Effector memory CD8-positive, alpha-beta T cell (primary cell): ENCODE data around the gene HECW1.

Experiments used
- ATAC-seq: fragments of 150-1000 bp; cut with Tn5 transposase; replicated peaks from 2 replicates; pipeline ENCODE4 v1.10.0; 2021; ENCODE audit warnings: mild to moderate bottlenecking, moderate library complexity
- DNase-seq, 3 experiments: peaks; one replicate each; pipeline ENCODE4 v3.0.0; 2021
- H3K27ac Mint-ChIP-seq, 2 donors: one replicate each; pipeline ENCODE4 v1.8.0; 2022; ENCODE audit warnings: mild to moderate bottlenecking in 2 of 2, mixed read lengths in 2 of 2, moderate library complexity in 2 of 2
- H3K27me3 Mint-ChIP-seq, 2 donors: one replicate each; pipeline ENCODE4 v1.8.0; 2022; ENCODE audit warnings: mixed read lengths in 2 of 2
- H3K36me3 Mint-ChIP-seq: one replicate; pipeline ENCODE4 v1.8.0; 2022; ENCODE audit warnings: mild to moderate bottlenecking, moderate library complexity, mixed read lengths; ENCODE audit not compliant: insufficient read depth
- H3K4me1 Mint-ChIP-seq, 2 donors: one replicate each; pipeline ENCODE4 v1.8.0; 2022; ENCODE audit warnings: low read depth in 2 of 2, mixed read lengths in 2 of 2
- H3K4me3 Mint-ChIP-seq, 2 donors: one replicate each; pipeline ENCODE4 v1.8.0; 2022; ENCODE audit warnings: mild to moderate bottlenecking in 2 of 2, mixed read lengths in 2 of 2, moderate library complexity in 2 of 2
- H3K9me3 Mint-ChIP-seq, 2 donors: one replicate each; pipeline ENCODE4 v1.8.0; 2022; ENCODE audit warnings: mixed read lengths in 2 of 2

The HECW1 gene

GRCh38 chr7:43141091-43141490 is 28.6 kb downstream of the HECW1 start:
- Mint-ChIP-seq H3K9me3 (no peaks in the 10 kb centered on the region), H3K4me3 (no peak overlapping the region), H3K36me3 (no peaks in the 10 kb centered on the region), H3K27me3 (peaks cover 48 to 69% of the 10 kb centered on the region in 2 donors), H3K4me1 (no peaks in the 10 kb centered on the region), H3K27ac (no peak overlapping the region)
- ATAC-seq (no peak), DNase-seq (no peak)

GRCh38 chr7:43142703-43143102 is 30.3 kb downstream of the HECW1 start:
- no peaks in the 10 kb centered on the region for H3K9me3 Mint-ChIP-seq
- H3K36me3 Mint-ChIP-seq = no peaks in the 10 kb centered on the region
- ATAC-seq (no peak), DNase-seq (no peak)
- no peaks in the 10 kb centered on the region for H3K4me1 Mint-ChIP-seq
- H3K4me3 Mint-ChIP-seq = no peak overlapping the region
- no peak overlapping the region for H3K27ac Mint-ChIP-seq
- peaks cover 49 to 73% of the 10 kb centered on the region in 2 donors for H3K27me3 Mint-ChIP-seq

GRCh38 chr7:43143918-43144589 is 31.6 kb downstream of the HECW1 start:
- no peak for ATAC-seq
- H3K27ac Mint-ChIP-seq = no peak overlapping the region

GRCh38 chr7:43148161-43148731 is 35.8 kb downstream of the HECW1 start:
- no peaks in the 10 kb centered on the region for H3K36me3 Mint-ChIP-seq
- ATAC-seq (no peak), DNase-seq (no peak)
- H3K9me3 Mint-ChIP-seq = no peaks in the 10 kb centered on the region
- no peak overlapping the region for H3K27ac Mint-ChIP-seq
- H3K4me3 Mint-ChIP-seq = no peak overlapping the region
- peaks cover 49 to 61% of the 10 kb centered on the region in 2 donors for H3K27me3 Mint-ChIP-seq
- H3K4me1 Mint-ChIP-seq = no peaks in the 10 kb centered on the region

More at GRCh38 chr7:43143918-43144589, 31.6 kb downstream of the HECW1 start:
- H3K9me3 Mint-ChIP-seq = no peaks in the 10 kb centered on the region
- no peaks in the 10 kb centered on the region for H3K4me1 Mint-ChIP-seq
- no peak overlapping the region for H3K4me3 Mint-ChIP-seq
- no peaks in the 10 kb centered on the region for H3K36me3 Mint-ChIP-seq
- no peak for DNase-seq
- H3K27me3 Mint-ChIP-seq = peaks cover 51 to 71% of the 10 kb centered on the region in 2 donors

GRCh38 chr7:43151076-43151475 is 38.6 kb downstream of the HECW1 start:
- H3K27ac Mint-ChIP-seq = no peak overlapping the region
- H3K4me1 Mint-ChIP-seq = no peaks in the 10 kb centered on the region
- DNase-seq = no peak
- no peaks in the 10 kb centered on the region for H3K9me3 Mint-ChIP-seq
- no peak overlapping the region for H3K4me3 Mint-ChIP-seq
- no peaks in the 10 kb centered on the region for H3K36me3 Mint-ChIP-seq
- H3K27me3 Mint-ChIP-seq = peaks cover 33 to 39% of the 10 kb centered on the region in 2 donors
- ATAC-seq = no peak

GRCh38 chr7:43152696-43153095 is 40.2 kb downstream of the HECW1 start:
- H3K4me3 Mint-ChIP-seq = no peak overlapping the region

GRCh38 chr7:43155636-43156035 is 43.2 kb downstream of the HECW1 start:
- no peak for DNase-seq
- H3K4me3 Mint-ChIP-seq = no peak overlapping the region
- no peak overlapping the region for H3K27ac Mint-ChIP-seq
- no peak for ATAC-seq
- H3K9me3 Mint-ChIP-seq = no peaks in the 10 kb centered on the region
- H3K36me3 Mint-ChIP-seq = no peaks in the 10 kb centered on the region
- no peaks in the 10 kb centered on the region for H3K4me1 Mint-ChIP-seq
- peaks cover 11 to 13% of the 10 kb centered on the region in 2 donors for H3K27me3 Mint-ChIP-seq

More at GRCh38 chr7:43152696-43153095, 40.2 kb downstream of the HECW1 start:
- ATAC-seq (no peak), DNase-seq (no peak)
- Mint-ChIP-seq H3K36me3 (no peaks in the 10 kb centered on the region), H3K9me3 (no peaks in the 10 kb centered on the region), H3K27ac (no peak overlapping the region), H3K4me1 (no peaks in the 10 kb centered on the region), H3K27me3 (peaks cover 21 to 24% of the 10 kb centered on the region in 2 donors)

- Mint-ChIP-seq H3K9me3 (no peaks in the 10 kb centered on the region), H3K27me3 (peaks cover 18 to 39% of the 10 kb centered on the region in 2 donors), H3K36me3 (no peaks in the 10 kb centered on the region), H3K4me3 (no peak overlapping the region), H3K27ac (no peak overlapping the region), H3K4me1 (no peaks in the 10 kb centered on the region)
- no peak for DNase-seq
- ATAC-seq = no peak
These were observed 51.4 kb downstream of the HECW1 start for GRCh38 chr7:43163885-43164284.

- Mint-ChIP-seq H3K4me1 (no peaks in the 10 kb centered on the region), H3K36me3 (no peaks in the 10 kb centered on the region), H3K27ac (no peak overlapping the region), H3K27me3 (peaks cover 20 to 48% of the 10 kb centered on the region in 2 donors), H3K4me3 (no peak overlapping the region), H3K9me3 (no peaks in the 10 kb centered on the region)
- DNase-seq (no peak), ATAC-seq (no peak)
These were observed 52.3 kb downstream of the HECW1 start for GRCh38 chr7:43164757-43165156.

GRCh38 chr7:43166686-43167085 is 54.2 kb downstream of the HECW1 start:
- H3K9me3 Mint-ChIP-seq = no peaks in the 10 kb centered on the region

GRCh38 chr7:43169076-43169475 is 56.6 kb downstream of the HECW1 start:
- H3K4me3 Mint-ChIP-seq = no peak overlapping the region

More at GRCh38 chr7:43166686-43167085, 54.2 kb downstream of the HECW1 start:
- ATAC-seq (no peak), DNase-seq (no peak)
- peaks cover 23 to 53% of the 10 kb centered on the region in 2 donors for H3K27me3 Mint-ChIP-seq
- no peak overlapping the region for H3K4me3 Mint-ChIP-seq
- no peaks in the 10 kb centered on the region for H3K4me1 Mint-ChIP-seq
- H3K36me3 Mint-ChIP-seq = no peaks in the 10 kb centered on the region
- no peak overlapping the region for H3K27ac Mint-ChIP-seq

GRCh38 chr7:43170571-43170970 is 58.1 kb downstream of the HECW1 start:
- Mint-ChIP-seq H3K4me1 (no peaks in the 10 kb centered on the region), H3K27ac (no peak overlapping the region), H3K4me3 (no peak overlapping the region), H3K9me3 (no peaks in the 10 kb centered on the region), H3K27me3 (peaks cover 19 to 41% of the 10 kb centered on the region in 2 donors), H3K36me3 (no peaks in the 10 kb centered on the region)
- ATAC-seq (no peak), DNase-seq (no peak)

More at GRCh38 chr7:43169076-43169475, 56.6 kb downstream of the HECW1 start:
- no peaks in the 10 kb centered on the region for H3K9me3 Mint-ChIP-seq
- no peak for ATAC-seq
- no peak overlapping the region for H3K27ac Mint-ChIP-seq
- no peaks in the 10 kb centered on the region for H3K4me1 Mint-ChIP-seq
- no peak for DNase-seq
- no peaks in the 10 kb centered on the region for H3K36me3 Mint-ChIP-seq
- H3K27me3 Mint-ChIP-seq = peaks cover 13 to 32% of the 10 kb centered on the region in 2 donors

- H3K36me3 Mint-ChIP-seq = peaks cover 2% of the 10 kb centered on the region
- H3K4me1 Mint-ChIP-seq = no peaks in the 10 kb centered on the region
- H3K27me3 Mint-ChIP-seq = peaks cover 9 to 25% of the 10 kb centered on the region in 2 donors
- no peak for DNase-seq
- no peak for ATAC-seq
- H3K4me3 Mint-ChIP-seq = no peak overlapping the region
- no peak overlapping the region for H3K27ac Mint-ChIP-seq
- H3K9me3 Mint-ChIP-seq = no peaks in the 10 kb centered on the region
These were observed 63.2 kb downstream of the HECW1 start for GRCh38 chr7:43175570-43176200.

- ATAC-seq (no peak), DNase-seq (no peak)
- Mint-ChIP-seq H3K4me1 (no peaks in the 10 kb centered on the region), H3K36me3 (peaks cover 2% of the 10 kb centered on the region), H3K4me3 (no peak overlapping the region), H3K9me3 (no peaks in the 10 kb centered on the region), H3K27me3 (peaks cover 6 to 16% of the 10 kb centered on the region in 2 donors), H3K27ac (no peak overlapping the region)
These were observed 66.9 kb downstream of the HECW1 start for GRCh38 chr7:43179393-43179792.
